ENCODE data around the gene CTAG2.
"Not testable (repeated sequence)": the region's sequence is repeated elsewhere in the genome, so short reads cannot be mapped to it uniquely, and the experiment has no call there.

Gene CTAG2

GRCh38 chrX:154653413-154653812, at the start of gene CTAG2:
Gene CTAG2, minus strand, starts transcription at chrX:154653579. Its CDS starts 64 bp downstream, at chrX:154653515.
- not testable (repeated sequence) for DNase-seq

GRCh38 chrX:154698630-154699248, 45.4 kb upstream of the CTAG2 start:
- DNase-seq: no peak

DNA sequence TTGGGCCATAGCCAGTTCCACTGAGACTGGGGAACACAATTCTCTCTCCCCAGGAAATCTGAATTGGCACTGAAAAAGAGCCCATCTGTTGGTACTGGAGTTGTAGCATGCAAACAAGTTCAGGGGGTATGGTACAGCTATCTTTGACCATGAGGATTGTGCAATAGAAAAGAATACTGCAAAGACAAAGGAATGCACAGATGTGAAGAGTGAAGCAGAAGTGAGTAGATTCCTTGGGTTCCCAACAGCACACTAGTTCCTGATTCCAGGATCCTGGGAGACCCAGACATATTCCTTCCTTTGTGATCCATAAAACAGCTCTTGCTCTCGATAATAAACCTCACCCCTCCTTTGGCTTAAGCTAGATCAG, 43.3 kb upstream of the CTAG2 start:
- DNase-seq: no peak

- DNase-seq: peak; percentile 20
These were observed 42.7 kb upstream of the CTAG2 start for GRCh38 chrX:154695911-154696675.

- DNase-seq: no peak
These were observed 40.0 kb upstream of the CTAG2 start for GRCh38 chrX:154693394-154693793.

- DNase-seq: not testable (repeated sequence)
These were observed 37.1 kb upstream of the CTAG2 start for GRCh38 chrX:154690438-154690837.

DNA sequence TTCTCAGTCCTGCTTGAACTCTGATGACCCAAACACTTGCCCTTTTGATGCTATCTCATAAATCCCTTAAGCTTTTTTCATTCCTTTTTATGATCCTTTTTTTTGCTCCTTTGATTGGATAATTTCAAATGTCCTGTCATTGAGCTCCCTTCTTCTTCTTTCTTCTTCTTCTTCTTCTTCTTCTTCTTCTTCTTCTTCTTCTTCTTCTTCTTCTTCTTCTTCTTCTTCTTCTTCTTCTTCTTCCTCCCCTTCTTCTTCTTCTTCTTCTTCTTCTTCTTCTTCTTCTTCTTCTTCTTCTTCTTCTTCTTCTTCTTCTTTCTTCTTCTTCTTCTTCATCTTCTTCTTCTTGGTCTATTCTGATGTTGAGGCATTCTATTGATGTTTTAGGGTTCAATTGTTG, 18.7 kb upstream of the CTAG2 start:
- DNase-seq: not testable (repeated sequence)

DNA sequence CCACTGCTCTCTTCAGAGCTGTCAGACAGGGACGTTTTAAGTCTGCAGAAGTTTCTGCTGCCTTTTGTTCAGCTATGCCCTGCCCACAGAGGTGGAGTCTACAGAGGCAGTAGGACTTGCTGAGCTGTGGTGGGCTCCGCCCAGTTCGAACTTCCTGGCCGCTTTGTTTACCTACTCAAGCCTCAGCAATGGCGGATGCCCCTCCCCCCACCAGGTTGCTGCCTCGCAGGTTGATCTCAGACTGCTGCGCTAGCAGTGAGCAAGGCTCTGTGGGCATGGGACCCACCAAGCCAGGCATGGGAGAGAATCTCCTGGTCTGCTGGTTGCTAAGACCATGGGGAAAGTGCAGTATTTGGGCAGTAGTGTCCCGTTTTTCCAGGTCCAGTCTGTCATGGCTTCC, 17.5 kb upstream of the CTAG2 start:
- not testable (repeated sequence) for DNase-seq

DNA sequence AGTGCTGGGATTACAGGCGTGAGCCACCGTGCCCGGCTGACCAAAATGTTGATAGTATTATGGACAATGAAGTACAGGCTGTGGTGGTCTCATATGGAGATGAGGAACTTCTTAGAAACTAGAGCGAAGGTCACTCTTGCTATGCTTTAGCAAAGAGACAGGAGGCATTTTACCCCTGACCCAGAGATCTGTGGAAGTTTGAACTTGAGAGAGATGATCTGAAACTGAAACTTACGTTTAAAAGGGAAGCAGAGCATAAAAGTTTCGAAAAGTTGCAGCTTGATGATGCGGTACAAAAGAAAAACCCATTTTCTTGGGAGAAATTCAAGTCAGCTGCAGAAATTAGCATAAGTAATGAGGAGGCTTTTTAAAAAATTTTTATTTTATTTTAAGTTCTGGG, 8.5 kb upstream of the CTAG2 start:
- DNase-seq: no peak

- DNase-seq: no peak
These were observed 7.8 kb upstream of the CTAG2 start for GRCh38 chrX:154661170-154661569.

GRCh38 chrX:154660541-154660940, 7.2 kb upstream of the CTAG2 start:
- DNase-seq: no peak

DNA sequence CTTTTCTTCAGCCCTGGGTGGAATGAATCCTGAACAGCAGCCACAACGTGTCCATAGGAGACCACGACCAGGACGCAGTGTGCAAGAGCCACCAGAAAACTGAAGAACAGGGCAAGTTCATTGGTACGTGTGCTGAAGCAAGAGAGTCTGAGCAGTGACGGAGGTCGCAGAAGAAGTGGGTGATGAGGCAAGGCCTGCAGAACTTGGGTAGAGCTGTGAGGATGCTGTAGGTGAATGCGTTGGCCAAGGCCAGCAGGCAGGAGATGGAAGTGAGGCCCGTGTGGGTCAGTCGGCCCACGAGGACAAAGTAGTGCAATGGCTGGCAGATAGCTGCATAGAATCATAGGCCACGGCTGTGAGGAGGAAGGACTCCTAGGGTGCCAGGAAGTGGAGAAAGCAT, 5.6 kb upstream of the CTAG2 start:
- DNase-seq: no peak

GRCh38 chrX:154658187-154658586, 4.8 kb upstream of the CTAG2 start:
- DNase-seq: no peak

DNA sequence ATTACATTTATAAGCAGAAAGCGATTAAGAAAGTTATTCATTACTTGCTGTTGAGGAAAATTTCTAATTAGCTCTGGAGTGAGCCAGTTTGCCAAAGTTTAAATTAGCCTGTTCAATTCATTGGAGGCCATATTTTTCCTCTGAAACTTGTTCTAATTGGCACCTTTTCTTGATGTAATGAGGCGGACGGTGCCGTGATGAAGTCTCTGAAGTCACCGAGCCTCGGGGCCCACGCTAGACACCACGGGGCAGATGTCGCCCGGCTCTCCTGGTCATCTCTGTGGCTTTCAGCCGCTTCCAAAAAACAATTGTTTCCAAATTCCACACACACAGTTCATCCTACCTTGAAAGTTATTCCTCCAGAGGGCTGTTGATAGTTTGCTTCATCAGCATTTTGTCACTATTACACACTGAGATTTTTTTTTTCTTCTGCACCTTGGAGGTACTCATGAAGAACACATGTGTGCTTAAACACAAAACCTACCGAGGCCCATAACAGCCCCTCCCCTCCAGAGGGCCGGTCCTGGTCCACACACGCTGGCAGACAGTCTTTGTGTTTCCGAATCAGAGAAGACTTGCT, 3.9 kb upstream of the CTAG2 start:
- no peak for DNase-seq

- no peak for DNase-seq
These were observed 2.4 kb upstream of the CTAG2 start for GRCh38 chrX:154655786-154656185.

DNA sequence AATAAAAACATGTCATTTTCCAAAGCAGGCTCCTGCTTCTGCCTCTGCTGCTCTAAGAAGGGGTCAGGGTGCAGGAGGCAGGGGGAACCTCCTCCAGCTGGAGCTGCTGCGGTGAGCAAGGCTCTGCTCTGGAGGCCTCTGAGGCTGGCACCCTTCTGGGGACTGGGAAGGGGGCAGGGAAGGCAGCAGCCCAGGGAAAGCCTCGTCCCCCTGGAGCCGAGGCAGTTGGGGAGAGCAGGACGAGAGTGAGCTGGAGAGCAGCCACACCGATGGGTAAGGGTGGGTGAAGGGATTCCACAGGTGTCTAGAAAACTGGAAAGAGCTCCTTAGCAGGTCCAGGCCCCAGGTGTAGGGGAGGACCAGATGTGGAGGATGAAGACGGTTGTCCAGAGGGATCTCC, 2.0 kb upstream of the CTAG2 start:
- no peak for DNase-seq

- DNase-seq: no peak
These were observed 1.5 kb upstream of the CTAG2 start for GRCh38 chrX:154654925-154655324.

DNA sequence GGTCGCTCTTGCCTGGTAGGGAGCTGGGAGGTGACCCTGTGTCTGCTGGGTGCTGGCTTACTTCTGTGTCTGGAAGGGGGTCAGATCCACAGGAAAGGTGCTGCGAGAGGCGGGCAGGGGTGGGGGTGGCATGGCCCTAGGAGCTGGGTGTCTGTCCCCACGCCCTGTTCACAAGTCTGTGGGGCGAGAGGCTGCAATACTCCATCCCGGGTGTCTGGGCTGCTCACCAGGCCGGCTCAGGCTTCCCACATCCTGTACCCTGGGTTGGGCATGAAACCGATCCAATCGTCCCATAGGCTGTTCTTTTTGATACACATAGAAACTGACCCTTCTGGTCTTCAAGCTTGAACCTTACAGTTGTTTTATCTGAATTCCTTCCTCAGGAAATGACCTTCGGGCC, 993 bp upstream of the CTAG2 start:
- no peak for DNase-seq

DNA sequence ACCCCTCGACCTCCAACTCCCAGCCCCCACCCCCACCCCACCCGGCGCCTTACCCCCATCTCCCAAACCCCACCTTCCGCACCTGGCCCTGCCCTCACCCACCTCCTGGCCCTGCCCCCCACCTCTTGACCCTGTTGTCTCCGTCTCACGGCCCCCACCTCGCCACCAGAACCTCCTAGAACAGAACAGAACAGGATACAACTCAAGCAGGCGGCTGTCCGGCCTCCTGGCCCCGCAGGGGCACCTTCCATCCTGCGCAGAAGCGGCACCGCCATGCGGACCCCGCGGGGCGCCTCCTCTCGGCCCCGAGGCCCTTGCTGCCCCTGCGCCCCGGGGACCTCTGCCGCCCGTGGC, 354 bp downstream of the CTAG2 start:
- DNase-seq: no peak

- no peak for DNase-seq
These were observed 900 bp downstream of the CTAG2 start for GRCh38 chrX:154652311-154653047.

DNA sequence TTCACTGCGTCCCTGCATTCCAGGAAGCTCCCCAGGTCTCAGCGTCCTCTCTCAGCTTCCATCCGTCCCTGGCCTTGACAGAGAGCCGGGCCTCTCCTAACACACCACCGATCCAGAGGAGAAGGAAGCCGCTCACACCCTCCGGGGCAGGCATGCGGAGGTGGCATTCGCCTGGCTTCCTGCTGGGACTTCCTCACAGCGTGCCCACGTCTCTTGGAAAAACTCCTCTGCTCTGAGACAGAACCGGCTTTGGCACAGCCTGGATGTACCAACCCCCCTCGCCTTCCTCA, 3.2 kb downstream of the CTAG2 start:
- no peak for DNase-seq

GRCh38 chrX:154649503-154650220, 3.7 kb downstream of the CTAG2 start:
- DNase-seq: no peak

GRCh38 chrX:154648931-154649330, 4.4 kb downstream of the CTAG2 start:
- DNase-seq: no peak
